Loucy (cell line): ENCODE results near the gene MTHFD1.

Source experiments
- CTCF ChIP-seq: fragments of 200-600 bp; sonication (generic); conservative IDR thresholded peaks from 2 replicates; pipeline ENCODE4 v1.5.1; 2014; ENCODE audit warnings: mild to moderate bottlenecking, antibody characterized with exemption, low read length
- EZH2phosphoT487 ChIP-seq: fragments of 200-600 bp; IDR thresholded peaks from 2 replicates; pipeline ENCODE4 v1.6.1; 2018; ENCODE audit warnings: antibody characterized with exemption, mild to moderate bottlenecking, moderate library complexity, borderline replicate concordance

GRCh38 chr14:64450255-64450654 lies 62.1 kb downstream of the MTHFD1 start:
- TF ChIP-seq CTCF (no peak), EZH2phosphoT487 (no peak)
